OCI-LY1 (cell line): ENCODE data around the gene STK16.

ENCODE experiments used
- CTCF ChIP-seq: fragments of 200-600 bp; sonication (generic), shearing (Covaris generic); IDR thresholded peaks from 2 replicates; pipeline ENCODE4 v1.5.1; 2017; ENCODE audit warnings: mild to moderate bottlenecking, antibody characterized with exemption, low read length, moderate library complexity, mixed read lengths
- EZH2 ChIP-seq: fragments of 200-600 bp; sonication (generic), shearing (Covaris generic); IDR thresholded peaks from 2 replicates; pipeline ENCODE4 v1.8.0; 2017; ENCODE audit warnings: borderline replicate concordance, mixed run types, mild to moderate bottlenecking, antibody characterized with exemption, low read length, moderate library complexity, mixed read lengths

DNA sequence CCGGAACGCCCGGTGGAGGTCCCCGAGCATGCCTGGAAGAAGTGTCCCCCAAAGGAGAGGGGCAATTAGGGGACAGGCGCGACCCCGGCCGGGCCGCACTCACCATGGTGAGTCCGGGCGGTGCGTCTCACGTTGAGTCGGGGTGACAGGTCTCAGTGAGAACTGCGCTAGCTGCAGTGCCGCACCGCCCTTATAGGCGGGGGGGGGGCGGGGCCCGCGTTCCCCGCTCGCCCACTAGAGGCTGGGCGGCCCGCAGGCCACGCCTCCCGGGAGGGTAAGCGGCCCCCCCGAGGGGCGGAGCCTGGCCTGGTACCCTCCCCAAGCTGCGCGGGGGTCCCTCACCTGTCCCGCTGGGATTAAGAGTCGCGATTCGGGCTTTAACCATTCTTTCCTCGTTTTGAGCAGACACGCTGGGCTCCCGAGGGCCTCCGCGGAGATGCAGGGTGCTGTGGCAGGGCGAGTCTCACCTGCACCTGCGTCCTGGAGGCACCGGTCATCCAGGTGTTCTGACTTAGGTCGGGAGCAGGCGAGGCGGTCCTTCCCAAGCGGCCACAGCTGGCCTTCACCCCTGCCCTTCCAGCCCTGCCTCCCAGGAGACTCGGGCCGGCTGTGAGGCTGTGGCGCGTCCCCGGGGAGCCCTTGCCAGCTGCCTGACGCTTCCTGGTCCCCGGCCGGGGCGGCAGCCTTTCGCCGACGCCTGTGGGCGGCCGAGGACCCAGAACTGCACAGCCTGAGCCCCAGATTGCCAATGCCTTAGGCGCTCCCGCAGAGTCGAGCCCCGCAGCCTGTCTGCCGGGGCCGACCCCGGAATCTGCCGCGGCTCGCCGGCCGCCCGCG, 8.7 kb downstream of the STK16 start, which contains the start of gene TUBA4A:
- TF ChIP-seq CTCF (0 out of 2 replicates have a peak, but pooled peaks have one; percentile 15), EZH2 (no peak)
